ENCODE results near the gene ERICH6.

Gene ERICH6

DNA sequence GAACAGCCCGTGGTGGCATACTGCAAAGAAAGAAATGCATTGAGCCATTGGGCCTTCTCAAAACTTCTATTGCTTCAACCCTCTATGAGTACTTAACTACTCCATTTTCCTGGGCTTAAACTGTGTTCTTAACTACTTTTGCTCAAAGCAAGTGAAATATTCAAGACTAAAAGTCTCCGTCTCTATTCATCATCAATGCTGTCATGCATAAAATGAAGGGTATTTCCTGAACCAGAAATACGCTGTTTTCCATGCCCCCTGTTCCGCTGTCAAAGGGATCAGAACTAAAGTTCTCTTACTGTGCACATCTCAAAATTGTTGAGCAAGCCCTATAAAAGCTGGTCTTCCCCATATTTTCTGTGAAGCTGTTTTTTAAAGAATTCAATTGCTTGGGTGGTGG, 39.0 kb upstream of the ERICH6 start:
- Histone ChIP-seq H3K27ac (ENCODE audit: low read length) (no peak overlapping the region), H3K4me3 (ENCODE audit: low read depth in 1 of 2, low read length in 2 of 2) (no peak overlapping the region), H3K9me3 (ENCODE audit: control insufficient read depth in 1 of 2, low read length in 2 of 2) (no peaks in the 10 kb centered on the region), H3K27me3 (ENCODE audit: low read depth, low read length) (no peaks in the 10 kb centered on the region), H3K4me1 (ENCODE audit: control insufficient read depth in 1 of 2, insufficient read depth in 2 of 2, low read length in 2 of 2) (peaks cover 20 to 21% of the 10 kb centered on the region in 2 donors), H3K36me3 (ENCODE audit: control insufficient read depth in 1 of 2, insufficient read depth in 2 of 2, low read length in 2 of 2) (peaks cover 12 to 17% of the 10 kb centered on the region in 2 donors)

- Histone ChIP-seq H3K36me3 (ENCODE audit: control insufficient read depth in 1 of 2, insufficient read depth in 2 of 2, low read length in 2 of 2) (peaks cover 12 to 17% of the 10 kb centered on the region in 2 donors), H3K27me3 (ENCODE audit: low read depth, low read length) (no peaks in the 10 kb centered on the region), H3K4me3 (ENCODE audit: low read depth in 1 of 2, low read length in 2 of 2) (no peak overlapping the region), H3K9me3 (ENCODE audit: control insufficient read depth in 1 of 2, low read length in 2 of 2) (no peaks in the 10 kb centered on the region), H3K27ac (ENCODE audit: low read length) (no peak overlapping the region), H3K4me1 (ENCODE audit: control insufficient read depth in 1 of 2, insufficient read depth in 2 of 2, low read length in 2 of 2) (peaks cover 18 to 21% of the 10 kb centered on the region in 2 donors)
Observed at GRCh38 chr3:150742141-150742523, 38.4 kb upstream of the ERICH6 start.

GRCh38 chr3:150741497-150742140, 37.9 kb upstream of the ERICH6 start:
- no peaks in the 10 kb centered on the region for H3K9me3 ChIP-seq (ENCODE audit: control insufficient read depth in 1 of 2, low read length in 2 of 2)
- no peak overlapping the region for H3K27ac ChIP-seq (ENCODE audit: low read length)
- H3K4me1 ChIP-seq (ENCODE audit: control insufficient read depth in 1 of 2, insufficient read depth in 2 of 2, low read length in 2 of 2) = peaks cover 13 to 18% of the 10 kb centered on the region in 2 donors
- no peaks in the 10 kb centered on the region for H3K27me3 ChIP-seq (ENCODE audit: low read depth, low read length)
- H3K36me3 ChIP-seq (ENCODE audit: control insufficient read depth in 1 of 2, insufficient read depth in 2 of 2, low read length in 2 of 2) = peaks cover 12 to 17% of the 10 kb centered on the region in 2 donors
- H3K4me3 ChIP-seq (ENCODE audit: low read depth in 1 of 2, low read length in 2 of 2) = no peak overlapping the region

GRCh38 chr3:150740733-150741496, 37.2 kb upstream of the ERICH6 start:
- Histone ChIP-seq H3K27ac (ENCODE audit: low read length) (no peak overlapping the region), H3K27me3 (ENCODE audit: low read depth, low read length) (no peaks in the 10 kb centered on the region), H3K4me1 (ENCODE audit: control insufficient read depth in 1 of 2, insufficient read depth in 2 of 2, low read length in 2 of 2) (peaks cover 12 to 18% of the 10 kb centered on the region in 2 donors), H3K9me3 (ENCODE audit: control insufficient read depth in 1 of 2, low read length in 2 of 2) (no peaks in the 10 kb centered on the region), H3K4me3 (ENCODE audit: low read depth in 1 of 2, low read length in 2 of 2) (no peak overlapping the region), H3K36me3 (ENCODE audit: control insufficient read depth in 1 of 2, insufficient read depth in 2 of 2, low read length in 2 of 2) (peaks cover 12 to 17% of the 10 kb centered on the region in 2 donors)

DNA sequence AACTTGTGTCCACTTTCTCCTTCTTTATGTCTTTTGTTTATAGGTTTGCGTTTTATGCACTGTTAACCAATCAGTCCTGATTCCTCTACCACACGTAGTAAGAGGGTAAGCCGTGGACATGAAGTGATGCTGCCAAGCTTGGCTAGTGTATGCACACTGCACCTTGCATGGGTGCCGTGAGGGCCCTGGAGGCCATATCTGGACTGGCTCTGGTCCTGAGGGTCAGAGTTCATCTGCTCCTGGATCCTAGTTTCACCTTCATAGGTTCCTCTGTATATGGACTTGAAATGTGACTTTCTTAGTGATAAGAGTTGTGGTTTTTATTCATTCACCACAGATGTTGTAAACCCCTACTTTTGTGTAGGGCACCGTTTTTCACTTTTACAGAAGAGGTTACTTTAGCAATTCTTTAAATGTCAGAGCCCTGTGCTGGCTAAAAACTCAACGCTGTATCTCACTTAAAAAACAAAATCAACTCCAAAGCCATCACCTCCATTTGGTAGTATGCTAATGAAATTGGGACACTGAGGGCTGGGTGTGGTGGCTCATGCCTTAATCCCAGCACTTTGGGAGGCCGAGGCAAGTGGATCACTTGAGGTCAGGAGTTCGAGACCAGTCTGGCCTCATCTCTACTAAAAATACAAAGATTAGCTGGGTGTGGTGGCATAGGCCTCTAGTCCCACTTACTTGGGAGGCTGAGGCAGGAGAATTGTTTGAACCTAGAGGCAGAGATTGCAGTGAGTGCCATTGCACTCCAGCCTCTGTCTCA, 36.3 kb upstream of the ERICH6 start:
- Histone ChIP-seq H3K4me1 (ENCODE audit: control insufficient read depth in 1 of 2, insufficient read depth in 2 of 2, low read length in 2 of 2) (peaks cover 11 to 18% of the 10 kb centered on the region in 2 donors), H3K27me3 (ENCODE audit: low read depth, low read length) (no peaks in the 10 kb centered on the region), H3K36me3 (ENCODE audit: control insufficient read depth in 1 of 2, insufficient read depth in 2 of 2, low read length in 2 of 2) (peaks cover 12 to 17% of the 10 kb centered on the region in 2 donors), H3K4me3 (ENCODE audit: low read depth in 1 of 2, low read length in 2 of 2) (no peak overlapping the region), H3K9me3 (ENCODE audit: control insufficient read depth in 1 of 2, low read length in 2 of 2) (no peaks in the 10 kb centered on the region), H3K27ac (ENCODE audit: low read length) (no peak overlapping the region)

DNA sequence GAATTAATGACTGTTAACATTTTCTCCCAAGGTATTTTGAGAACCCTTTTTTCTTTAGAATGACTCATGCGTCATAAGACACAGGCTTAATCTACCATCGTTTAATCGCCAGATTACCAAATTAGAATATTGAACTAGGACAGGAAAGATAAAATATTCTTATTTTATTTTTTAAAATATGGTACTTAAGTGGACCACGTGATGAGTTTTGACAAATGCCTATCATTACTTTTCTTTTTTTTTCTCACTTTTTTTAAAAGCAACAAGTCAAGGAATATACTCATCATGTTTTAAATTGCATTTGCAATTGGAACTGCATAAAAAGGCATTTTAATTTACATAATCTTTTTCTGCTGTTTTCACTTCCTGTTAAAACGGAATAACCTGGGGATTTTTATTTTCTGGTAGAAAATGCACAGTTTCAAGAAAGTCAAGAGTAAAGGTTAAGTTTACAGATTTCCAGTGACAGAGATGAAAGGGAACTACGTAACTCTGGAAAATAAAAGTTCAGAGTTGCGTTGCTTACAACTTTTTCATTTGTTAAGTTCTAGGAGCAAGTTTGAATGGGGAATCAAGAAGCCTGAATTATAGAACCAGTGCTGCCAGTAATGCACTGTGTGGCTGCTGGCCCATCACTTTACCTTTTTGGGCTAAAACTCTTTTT, 35.6 kb upstream of the ERICH6 start:
- peaks cover 3 to 13% of the 10 kb centered on the region in 2 donors for H3K4me1 ChIP-seq (ENCODE audit: control insufficient read depth in 1 of 2, insufficient read depth in 2 of 2, low read length in 2 of 2)
- H3K4me3 ChIP-seq (ENCODE audit: low read depth in 1 of 2, low read length in 2 of 2) = no peak overlapping the region
- H3K27ac ChIP-seq (ENCODE audit: low read length) = no peak overlapping the region

GRCh38 chr3:150738688-150739087, 35.0 kb upstream of the ERICH6 start:
- peaks cover 3 to 8% of the 10 kb centered on the region in 2 donors for H3K4me1 ChIP-seq (ENCODE audit: control insufficient read depth in 1 of 2, insufficient read depth in 2 of 2, low read length in 2 of 2)
- peaks cover 12 to 17% of the 10 kb centered on the region in 2 donors for H3K36me3 ChIP-seq (ENCODE audit: control insufficient read depth in 1 of 2, insufficient read depth in 2 of 2, low read length in 2 of 2)
- no peaks in the 10 kb centered on the region for H3K9me3 ChIP-seq (ENCODE audit: control insufficient read depth in 1 of 2, low read length in 2 of 2)
- H3K4me3 ChIP-seq (ENCODE audit: low read depth in 1 of 2, low read length in 2 of 2) = no peak overlapping the region
- H3K27ac ChIP-seq (ENCODE audit: low read length) = no peak overlapping the region
- H3K27me3 ChIP-seq (ENCODE audit: low read depth, low read length) = no peaks in the 10 kb centered on the region

More for the DNA sequence above, 35.6 kb upstream of the ERICH6 start:
- H3K36me3 ChIP-seq (ENCODE audit: control insufficient read depth in 1 of 2, insufficient read depth in 2 of 2, low read length in 2 of 2) = peaks cover 12 to 17% of the 10 kb centered on the region in 2 donors
- H3K9me3 ChIP-seq (ENCODE audit: control insufficient read depth in 1 of 2, low read length in 2 of 2) = no peaks in the 10 kb centered on the region
- H3K27me3 ChIP-seq (ENCODE audit: low read depth, low read length) = no peaks in the 10 kb centered on the region

- Histone ChIP-seq H3K36me3 (ENCODE audit: control insufficient read depth in 1 of 2, insufficient read depth in 2 of 2, low read length in 2 of 2) (peaks cover 12 to 17% of the 10 kb centered on the region in 2 donors), H3K27me3 (ENCODE audit: low read depth, low read length) (no peaks in the 10 kb centered on the region), H3K9me3 (ENCODE audit: control insufficient read depth in 1 of 2, low read length in 2 of 2) (no peaks in the 10 kb centered on the region), H3K27ac (ENCODE audit: low read length) (no peak overlapping the region), H3K4me3 (ENCODE audit: low read depth in 1 of 2, low read length in 2 of 2) (no peak overlapping the region), H3K4me1 (ENCODE audit: control insufficient read depth in 1 of 2, insufficient read depth in 2 of 2, low read length in 2 of 2) (peaks cover 3 to 8% of the 10 kb centered on the region in 2 donors)
Observed at GRCh38 chr3:150737874-150738679, 34.4 kb upstream of the ERICH6 start.

- Histone ChIP-seq H3K4me1 (ENCODE audit: control insufficient read depth in 1 of 2, insufficient read depth in 2 of 2, low read length in 2 of 2) (peaks cover 3 to 8% of the 10 kb centered on the region in 2 donors), H3K27ac (ENCODE audit: low read length) (no peak overlapping the region)
Observed at GRCh38 chr3:150736903-150737832, 33.4 kb upstream of the ERICH6 start.

More at GRCh38 chr3:150736903-150737832, 33.4 kb upstream of the ERICH6 start:
- Histone ChIP-seq H3K9me3 (ENCODE audit: control insufficient read depth in 1 of 2, low read length in 2 of 2) (no peaks in the 10 kb centered on the region), H3K4me3 (ENCODE audit: low read depth in 1 of 2, low read length in 2 of 2) (no peak overlapping the region), H3K36me3 (ENCODE audit: control insufficient read depth in 1 of 2, insufficient read depth in 2 of 2, low read length in 2 of 2) (peaks cover 10 to 15% of the 10 kb centered on the region in 2 donors), H3K27me3 (ENCODE audit: low read depth, low read length) (no peaks in the 10 kb centered on the region)
